ENCODE measurements around the gene GPBP1.
"Not testable (repeated sequence)": the region's sequence is repeated elsewhere in the genome, so short reads cannot be mapped to it uniquely, and the experiment has no call there.

The GPBP1 gene

DNA sequence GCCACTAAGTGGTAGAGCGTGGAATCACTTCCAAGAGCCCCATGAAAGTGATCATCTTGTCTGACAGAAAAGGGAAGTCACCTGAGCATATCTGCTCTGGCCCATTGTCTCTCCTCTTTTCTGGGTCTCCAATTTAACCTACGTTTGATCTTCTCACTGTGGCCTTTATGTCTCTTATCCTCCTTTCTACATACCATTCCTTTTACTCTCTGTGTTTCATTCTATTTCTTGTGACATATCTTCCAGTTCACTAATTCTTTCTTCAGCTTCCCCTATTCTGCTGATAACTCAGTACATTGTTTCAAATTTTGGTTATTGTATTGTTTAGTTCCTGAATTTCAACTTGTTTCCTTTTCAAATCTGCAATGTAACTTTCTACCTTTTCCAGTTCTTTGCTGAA lies 132.5 kb downstream of the GPBP1 start:
- TF ChIP-seq, protein P1, sequence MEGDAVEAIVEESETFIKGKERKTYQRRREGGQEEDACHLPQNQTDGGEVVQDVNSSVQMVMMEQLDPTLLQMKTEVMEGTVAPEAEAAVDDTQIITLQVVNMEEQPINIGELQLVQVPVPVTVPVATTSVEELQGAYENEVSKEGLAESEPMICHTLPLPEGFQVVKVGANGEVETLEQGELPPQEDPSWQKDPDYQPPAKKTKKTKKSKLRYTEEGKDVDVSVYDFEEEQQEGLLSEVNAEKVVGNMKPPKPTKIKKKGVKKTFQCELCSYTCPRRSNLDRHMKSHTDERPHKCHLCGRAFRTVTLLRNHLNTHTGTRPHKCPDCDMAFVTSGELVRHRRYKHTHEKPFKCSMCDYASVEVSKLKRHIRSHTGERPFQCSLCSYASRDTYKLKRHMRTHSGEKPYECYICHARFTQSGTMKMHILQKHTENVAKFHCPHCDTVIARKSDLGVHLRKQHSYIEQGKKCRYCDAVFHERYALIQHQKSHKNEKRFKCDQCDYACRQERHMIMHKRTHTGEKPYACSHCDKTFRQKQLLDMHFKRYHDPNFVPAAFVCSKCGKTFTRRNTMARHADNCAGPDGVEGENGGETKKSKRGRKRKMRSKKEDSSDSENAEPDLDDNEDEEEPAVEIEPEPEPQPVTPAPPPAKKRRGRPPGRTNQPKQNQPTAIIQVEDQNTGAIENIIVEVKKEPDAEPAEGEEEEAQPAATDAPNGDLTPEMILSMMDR (conservative IDR thresholded peaks at IDR 0.05), result no peak
- H3K27ac ChIP-seq, result no peak overlapping the region

DNA sequence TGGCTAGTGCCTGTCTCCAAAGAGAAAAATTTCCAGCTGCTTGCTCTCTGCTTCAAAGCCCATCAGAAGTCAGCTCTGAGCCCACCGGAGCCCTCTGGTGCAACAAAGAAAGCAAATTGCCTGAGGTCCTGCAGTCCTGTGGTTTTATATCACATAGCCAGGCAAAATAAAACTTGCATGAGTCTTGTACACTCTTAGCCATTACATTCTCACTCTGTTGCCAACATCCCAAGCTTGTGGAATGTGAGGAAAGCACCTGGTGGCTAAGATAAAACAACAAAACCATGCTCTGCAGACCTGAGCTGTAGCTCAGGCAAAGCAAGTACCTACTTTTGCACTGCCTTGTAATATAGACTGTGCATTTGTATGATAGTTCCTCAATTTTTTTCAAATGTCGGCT lies 133.7 kb downstream of the GPBP1 start:
- TF ChIP-seq, protein P1 (conservative IDR thresholded peaks at IDR 0.05), result no peak
- H3K27ac ChIP-seq, result no peak overlapping the region

DNA sequence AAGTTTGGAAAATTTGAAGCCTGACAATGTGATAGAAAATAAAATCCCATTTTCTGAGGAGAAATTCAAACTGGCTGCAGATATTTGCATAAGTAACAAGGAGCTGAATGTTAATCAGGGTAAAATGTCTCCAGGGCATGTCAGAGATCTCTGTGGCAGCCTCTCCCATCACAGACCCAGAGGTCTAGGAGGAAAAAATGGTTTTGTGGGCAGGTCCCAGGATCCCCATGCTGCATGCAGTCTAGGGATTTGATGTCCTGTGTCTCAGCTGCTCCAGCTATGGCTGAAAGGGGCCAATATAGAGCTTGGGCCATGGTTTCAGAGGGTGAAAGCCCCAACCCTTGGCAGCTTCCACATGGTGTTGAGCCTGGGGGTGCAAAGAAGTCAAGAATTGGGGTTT lies 135.2 kb downstream of the GPBP1 start:
- H3K27ac ChIP-seq, result not testable (repeated sequence)

DNA sequence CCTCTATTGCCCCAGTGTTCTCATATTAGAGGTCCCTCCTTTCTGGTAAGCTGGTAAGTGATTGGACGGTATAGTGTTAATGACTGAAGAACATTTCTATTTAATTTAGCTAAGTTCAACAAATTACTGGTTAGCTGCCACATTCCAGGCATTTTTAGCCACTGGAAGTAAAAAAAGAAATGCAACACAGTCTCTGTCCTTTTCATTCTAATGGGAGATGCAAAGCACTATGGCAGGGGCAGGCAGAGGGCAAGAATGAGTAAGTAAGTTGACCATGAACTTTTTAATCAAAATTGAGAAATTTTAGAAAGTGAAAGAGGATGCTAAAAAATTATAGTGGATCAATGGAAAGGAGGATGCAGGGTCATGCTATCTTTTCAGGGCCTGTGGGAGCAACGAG lies 137.4 kb downstream of the GPBP1 start:
- no peak overlapping the region for H3K27ac ChIP-seq
- TF ChIP-seq, protein P1 (conservative IDR thresholded peaks at IDR 0.05), result no peak

DNA sequence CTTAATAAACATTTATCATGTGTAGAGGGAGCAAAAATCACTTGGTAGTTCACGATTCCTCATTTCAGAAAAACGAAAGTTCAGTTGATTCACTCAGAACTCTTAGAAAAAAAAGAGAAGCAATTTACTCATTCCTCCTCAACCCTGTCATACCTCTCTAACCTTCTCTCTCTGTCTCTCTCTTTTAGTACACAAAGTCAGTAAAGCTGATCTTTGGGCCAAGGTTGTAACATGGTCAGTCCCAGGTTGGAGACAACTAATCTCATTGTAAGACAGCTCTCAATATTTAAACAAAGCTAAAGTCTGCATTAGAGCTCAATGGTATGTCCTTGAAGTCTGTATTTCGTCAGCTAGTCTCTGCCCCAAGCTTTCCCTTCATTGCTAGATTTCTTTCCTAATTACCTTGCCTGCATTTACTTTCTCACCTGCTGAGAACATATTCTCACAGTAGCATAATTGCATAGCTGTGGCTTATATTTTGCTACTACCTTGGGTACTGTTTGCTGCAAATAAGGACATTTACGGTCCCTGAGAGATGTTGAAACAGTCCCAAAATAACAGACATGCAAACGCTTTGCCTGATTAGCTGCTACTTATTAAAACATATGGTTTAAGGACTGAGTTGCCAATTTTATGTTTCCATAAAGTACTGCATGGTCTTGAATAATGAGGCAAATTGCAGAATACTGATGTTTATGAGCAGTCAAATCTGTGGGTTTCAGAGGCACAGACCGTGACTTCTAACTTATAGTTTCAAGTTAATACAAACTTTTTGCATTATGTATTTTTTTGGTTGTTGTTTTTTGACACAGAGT lies 138.3 kb downstream of the GPBP1 start:
- TF ChIP-seq, protein P1 (conservative IDR thresholded peaks at IDR 0.05), result no peak
- H3K27ac ChIP-seq, result no peak overlapping the region

DNA sequence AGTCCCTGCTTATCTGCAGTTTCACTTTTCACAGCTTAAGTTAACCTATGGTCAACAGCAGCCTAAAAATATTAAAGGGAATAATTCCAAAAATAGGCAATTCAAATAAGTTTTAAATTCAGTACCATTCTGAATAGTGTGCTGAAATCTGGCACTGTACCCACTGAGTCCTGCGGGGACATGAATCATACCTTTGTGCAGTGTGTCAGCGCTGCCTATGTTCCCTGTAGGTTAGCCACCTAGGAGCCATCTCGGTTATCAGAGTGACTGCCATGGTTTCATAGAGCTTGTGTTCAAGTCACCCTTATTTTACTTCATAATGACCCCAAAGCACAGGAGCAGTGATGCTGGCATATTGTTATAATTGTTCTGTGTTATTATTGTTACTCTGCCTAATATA lies 139.9 kb downstream of the GPBP1 start:
- TF ChIP-seq, protein P1 (conservative IDR thresholded peaks at IDR 0.05), result no peak
- no peak overlapping the region for H3K27ac ChIP-seq
